ENCODE measurements around the gene GIPC3.

GIPC3 gene

GRCh38 chr19:3608750-3609322, 23.6 kb downstream of the GIPC3 start:
- no peak for TF ChIP-seq REST (IDR thresholded peaks at IDR 0.05; ENCODE audit: insufficient read depth in 1 of 2, low read depth in 2 of 2, low read length in 2 of 2)
- no peak for TF ChIP-seq TAF1 (IDR thresholded peaks at IDR 0.05; ENCODE audit: borderline replicate concordance, insufficient read depth, low read length)
- peak; percentile 27 for TF ChIP-seq FOXP2 (optimal IDR thresholded peaks at IDR 0.05; ENCODE audit: borderline replicate concordance, extremely low read depth, extremely low read length, insufficient read depth)

- TF ChIP-seq FOXP2 (optimal IDR thresholded peaks at IDR 0.05; ENCODE audit: borderline replicate concordance, extremely low read depth, extremely low read length, insufficient read depth) (no peak), REST (IDR thresholded peaks at IDR 0.05; ENCODE audit: insufficient read depth in 1 of 2, low read depth in 2 of 2, low read length in 2 of 2) (no peak), POLR2AphosphoS5 (IDR thresholded peaks at IDR 0.05; ENCODE audit: low read depth, low read length) (no peak), TAF1 (IDR thresholded peaks at IDR 0.05; ENCODE audit: borderline replicate concordance, insufficient read depth, low read length) (no peak), SIN3A (IDR thresholded peaks at IDR 0.05; ENCODE audit: borderline replicate concordance, insufficient read depth, low read length) (no peak)
Measured at GRCh38 chr19:3609779-3610719, 24.8 kb downstream of the GIPC3 start.

DNA sequence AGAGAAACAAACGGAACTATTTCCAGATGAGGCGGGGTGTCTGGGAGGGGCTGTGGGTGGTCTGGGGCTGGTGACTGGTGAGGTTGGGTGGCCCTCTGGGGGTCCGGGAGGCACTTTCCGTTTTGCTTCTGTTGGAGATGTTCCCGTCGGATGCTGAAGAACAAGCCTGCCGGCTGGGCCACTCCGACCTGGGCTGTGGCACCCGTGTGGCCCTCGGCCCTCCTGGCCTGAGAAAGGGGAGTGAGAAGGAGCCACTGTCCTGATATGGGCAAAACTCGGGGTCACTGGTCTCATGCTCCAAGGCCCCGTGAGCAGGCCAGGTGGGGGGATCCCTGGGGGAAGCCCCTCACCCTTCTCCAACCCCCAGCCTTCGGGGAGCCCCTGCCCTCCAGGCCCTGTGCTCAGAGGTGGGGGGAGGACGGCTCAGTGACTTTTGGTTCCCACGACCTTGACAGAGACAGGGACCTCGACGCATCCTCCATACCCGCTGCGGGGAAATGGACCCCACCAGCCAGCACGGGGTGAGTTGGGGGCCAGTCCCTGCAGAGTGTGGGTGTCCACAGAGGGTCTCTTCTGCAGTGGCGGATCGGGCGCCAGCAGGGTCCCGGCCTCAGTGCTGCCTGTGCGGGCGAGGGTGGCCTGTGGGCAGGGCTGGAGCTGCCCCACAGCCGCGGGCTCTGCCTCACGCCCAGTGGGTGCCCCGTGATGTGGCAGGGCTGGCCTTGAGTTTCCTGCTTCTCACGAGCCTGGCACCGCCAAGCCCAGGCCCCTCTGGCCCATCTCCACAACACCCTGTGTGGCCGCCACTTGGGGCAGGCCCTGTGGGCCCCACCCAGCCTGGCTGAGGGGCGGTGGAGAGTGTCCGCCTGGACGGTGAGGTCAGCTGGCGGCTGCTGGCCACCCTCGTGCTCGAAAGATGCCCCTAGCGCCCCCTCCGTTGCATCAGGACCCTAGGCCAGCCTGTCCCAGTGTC, 25.8 kb downstream of the GIPC3 start:
- TF ChIP-seq TAF1 (IDR thresholded peaks at IDR 0.05; ENCODE audit: borderline replicate concordance, insufficient read depth, low read length) = no peak
- no peak for TF ChIP-seq REST (IDR thresholded peaks at IDR 0.05; ENCODE audit: insufficient read depth in 1 of 2, low read depth in 2 of 2, low read length in 2 of 2)
- no peak for TF ChIP-seq POLR2AphosphoS5 (IDR thresholded peaks at IDR 0.05; ENCODE audit: low read depth, low read length)
- TF ChIP-seq SIN3A (IDR thresholded peaks at IDR 0.05; ENCODE audit: borderline replicate concordance, insufficient read depth, low read length) = no peak
- TF ChIP-seq FOXP2 (optimal IDR thresholded peaks at IDR 0.05; ENCODE audit: borderline replicate concordance, extremely low read depth, extremely low read length, insufficient read depth) = no peak

GRCh38 chr19:3611841-3612240, 26.6 kb downstream of the GIPC3 start:
- no peak for TF ChIP-seq POLR2AphosphoS5 (IDR thresholded peaks at IDR 0.05; ENCODE audit: low read depth, low read length)
- no peak for TF ChIP-seq FOXP2 (optimal IDR thresholded peaks at IDR 0.05; ENCODE audit: borderline replicate concordance, extremely low read depth, extremely low read length, insufficient read depth)
- no peak for TF ChIP-seq TAF1 (IDR thresholded peaks at IDR 0.05; ENCODE audit: borderline replicate concordance, insufficient read depth, low read length)
- no peak for TF ChIP-seq REST (IDR thresholded peaks at IDR 0.05; ENCODE audit: insufficient read depth in 1 of 2, low read depth in 2 of 2, low read length in 2 of 2)
- no peak for TF ChIP-seq SIN3A (IDR thresholded peaks at IDR 0.05; ENCODE audit: borderline replicate concordance, insufficient read depth, low read length)

Data from PFSK-1 (cell line).